NCI-H1417 treated with DMSO at 0.1 percent for 48 hours (cell line): ENCODE results near the gene PAM.
"Not testable (repeated sequence)": the region's sequence is repeated elsewhere in the genome, so short reads cannot be mapped to it uniquely, and the experiment has no call there.

Experiments
- DNase-seq: peaks from one replicate; lab custom pipeline; 2025; lab: John Stamatoyannopoulos, UW

The PAM gene

DNA sequence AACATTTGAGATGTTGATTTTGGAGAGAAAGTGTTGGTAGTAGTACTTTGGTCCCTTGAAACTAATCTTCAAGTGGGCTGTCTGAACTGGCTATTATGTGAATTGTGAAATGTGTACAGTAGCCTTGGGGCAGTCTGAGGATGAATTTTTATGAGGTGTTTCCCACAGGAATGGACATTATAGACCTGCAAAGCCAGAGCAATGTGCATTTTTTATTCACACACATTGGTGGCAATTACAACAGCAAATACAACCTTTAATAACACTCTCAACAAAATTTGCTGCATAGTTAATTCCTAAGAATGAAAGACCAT, 147.0 kb downstream of the PAM start:
- no peak for DNase-seq

DNA sequence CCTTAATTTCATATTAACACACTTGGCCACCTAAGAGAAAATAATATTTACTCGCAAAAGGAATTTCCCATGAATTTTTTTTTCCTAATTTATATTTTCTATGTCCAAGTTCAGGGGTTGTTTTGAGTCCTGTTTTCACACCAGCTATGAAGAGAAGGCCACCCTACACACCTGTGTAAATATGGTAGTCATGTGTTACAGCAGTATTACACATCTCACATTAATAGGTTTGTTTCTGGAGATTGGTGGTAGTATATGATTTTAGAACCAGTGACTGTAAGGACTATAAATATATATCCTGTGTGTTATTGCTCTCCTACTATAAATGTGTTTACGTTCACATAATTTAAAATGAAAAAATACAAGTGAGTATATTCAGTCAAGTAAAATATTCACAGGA, 147.5 kb downstream of the PAM start:
- no peak for DNase-seq

DNA sequence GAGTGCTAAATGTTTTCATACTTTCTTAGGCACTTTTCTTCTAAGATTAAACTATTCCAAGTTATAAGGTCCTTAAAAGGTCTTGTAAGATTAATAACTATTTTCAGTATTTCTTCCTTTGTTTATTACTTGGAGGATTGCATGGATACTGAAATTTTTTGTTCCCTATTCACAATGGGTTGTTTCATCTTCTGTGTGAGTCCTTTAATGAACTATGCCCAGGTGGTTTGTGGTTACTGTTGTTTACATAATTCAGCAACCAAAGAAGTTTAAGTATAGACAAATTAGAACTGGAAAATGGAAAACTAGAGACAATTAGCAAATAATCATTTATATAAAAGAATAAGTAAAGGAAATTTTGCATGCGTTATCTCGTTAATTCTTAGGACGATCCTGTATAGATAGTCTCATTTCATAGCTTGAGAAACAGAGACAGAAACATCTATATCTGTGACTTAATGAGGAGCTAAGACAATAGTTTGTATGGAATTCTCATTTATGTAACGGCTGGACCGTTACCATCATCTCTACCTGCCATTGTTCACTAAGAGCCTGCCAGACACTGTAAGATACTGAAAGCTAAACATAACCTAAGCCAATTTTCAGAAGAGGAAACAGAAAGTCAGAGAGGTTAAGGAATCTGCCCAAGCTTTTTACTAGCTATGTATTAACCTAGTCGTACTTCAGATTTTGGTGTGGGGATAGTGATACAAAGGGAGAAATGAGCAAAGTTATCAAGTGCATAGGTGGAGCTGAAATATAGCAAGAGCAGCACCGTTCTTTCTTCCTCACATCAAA, 148.2 kb downstream of the PAM start:
- no peak for DNase-seq

DNA sequence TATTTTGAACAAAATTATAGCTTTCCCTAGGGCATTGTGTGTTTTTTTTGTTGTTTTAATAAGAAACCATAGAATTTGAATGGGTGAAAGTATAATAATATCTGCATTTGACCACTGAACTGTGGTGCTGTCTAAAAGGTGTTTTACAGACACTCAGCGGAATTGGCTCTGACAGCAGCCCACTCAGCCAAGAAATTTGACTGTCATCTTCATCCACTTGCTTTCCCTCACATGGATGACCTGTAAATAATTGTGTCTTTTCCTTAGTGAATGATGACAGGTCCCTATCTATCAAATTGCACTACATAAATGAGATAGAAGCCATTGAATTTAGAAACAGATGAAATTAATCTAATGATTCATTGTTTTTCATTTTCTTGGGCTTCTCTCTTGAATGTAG, 150.0 kb downstream of the PAM start:
- no peak for DNase-seq

DNA sequence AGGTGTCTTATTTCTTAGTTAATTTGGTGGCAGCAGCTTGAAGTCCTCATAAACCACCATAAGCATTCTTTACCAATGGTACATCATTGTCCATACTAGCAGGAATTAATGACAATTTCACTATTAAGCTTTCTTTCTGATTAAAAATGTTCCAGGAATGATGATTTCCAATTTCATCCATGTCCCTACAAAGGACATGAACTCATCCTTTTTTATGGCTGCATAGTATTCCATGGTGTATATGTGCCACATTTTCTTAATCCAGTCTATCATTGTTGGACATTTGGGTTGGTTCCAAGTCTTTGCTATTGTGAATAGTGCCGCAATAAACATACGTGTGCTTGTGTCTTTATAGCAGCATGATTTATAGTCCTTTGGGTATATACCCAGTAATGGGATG, 152.0 kb downstream of the PAM start:
- not testable (repeated sequence) for DNase-seq

DNA sequence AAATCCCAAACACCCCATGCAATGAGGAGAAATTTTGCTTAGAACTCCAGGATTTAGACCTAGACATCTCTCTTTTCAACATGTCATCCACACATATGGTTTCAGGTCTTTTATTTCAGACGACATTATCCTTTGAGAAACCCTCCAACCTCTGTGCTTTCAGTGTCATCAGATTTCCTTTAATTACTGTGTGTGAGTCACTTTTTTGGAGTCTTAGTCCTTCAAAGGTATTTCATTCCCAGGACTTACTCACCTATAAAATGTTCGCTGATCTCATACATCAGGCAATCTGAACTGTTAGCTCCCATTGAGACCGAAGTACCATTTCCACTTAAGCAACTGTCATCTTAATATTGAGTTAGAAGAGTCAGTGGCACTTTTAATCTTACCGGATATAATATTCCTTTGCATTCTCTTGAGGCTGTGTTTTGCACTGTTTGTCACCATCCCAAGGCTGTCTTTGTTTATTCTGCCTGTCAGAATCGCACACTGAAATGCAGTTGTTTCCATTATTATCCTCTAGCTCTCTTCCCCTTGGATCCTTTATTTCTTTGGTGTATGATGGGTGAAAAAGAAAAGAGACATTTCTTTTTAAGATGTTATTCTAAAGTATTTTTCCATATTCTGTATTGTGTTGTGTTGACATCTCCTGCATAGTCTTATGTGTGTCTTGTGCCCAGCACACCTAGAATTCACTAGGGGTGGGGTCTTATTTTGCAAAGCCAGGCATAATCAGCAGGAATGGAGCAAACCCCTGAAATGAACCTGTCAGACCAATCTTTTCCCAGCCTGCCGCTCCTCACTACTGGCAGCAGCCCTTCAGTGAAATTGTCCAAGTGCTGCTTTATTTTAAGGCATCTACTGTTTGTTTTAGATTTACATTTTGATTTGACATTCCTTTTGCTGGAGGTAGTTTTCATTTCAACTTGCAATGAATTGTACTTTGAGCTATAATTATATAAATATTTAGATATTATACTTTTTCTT, 155.4 kb downstream of the PAM start:
- DNase-seq = no peak

DNA sequence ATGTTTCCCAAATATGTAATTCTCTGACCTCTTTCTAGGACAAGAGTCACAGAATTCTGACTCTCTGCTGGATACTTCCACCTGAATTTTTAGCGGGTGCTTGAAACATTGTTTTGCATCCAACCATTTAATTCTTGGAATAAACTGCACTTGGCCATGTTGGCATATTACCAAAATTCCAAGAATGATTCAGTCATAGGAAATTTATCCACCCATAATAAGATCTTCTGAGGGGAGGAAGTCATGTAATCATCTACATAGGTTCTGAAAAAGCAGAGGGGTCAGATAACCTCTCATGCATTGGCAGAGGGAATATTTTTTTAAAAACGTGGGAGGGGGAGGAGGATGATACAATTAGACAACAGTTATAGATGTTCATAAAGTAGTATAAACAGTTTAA, 156.9 kb downstream of the PAM start:
- DNase-seq = no peak

DNA sequence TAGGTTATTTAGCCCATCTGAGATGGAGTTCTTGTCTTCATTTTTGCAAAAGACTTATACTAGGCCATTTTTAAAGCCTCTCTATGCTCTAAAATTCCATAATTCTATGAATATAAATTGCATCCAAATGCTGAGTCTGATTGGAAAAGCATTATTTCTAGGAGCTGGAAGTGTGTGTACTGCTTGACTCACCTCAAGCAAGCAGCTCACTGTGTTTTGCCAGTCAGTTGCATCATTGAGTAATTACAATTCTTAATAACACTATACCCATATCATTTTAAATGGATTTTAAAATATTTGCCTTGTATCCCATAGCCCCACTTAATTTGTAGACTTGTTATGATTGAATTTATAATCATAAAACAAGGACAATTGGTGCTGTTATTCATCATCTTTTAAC, 161.0 kb downstream of the PAM start:
- DNase-seq = no peak

DNA sequence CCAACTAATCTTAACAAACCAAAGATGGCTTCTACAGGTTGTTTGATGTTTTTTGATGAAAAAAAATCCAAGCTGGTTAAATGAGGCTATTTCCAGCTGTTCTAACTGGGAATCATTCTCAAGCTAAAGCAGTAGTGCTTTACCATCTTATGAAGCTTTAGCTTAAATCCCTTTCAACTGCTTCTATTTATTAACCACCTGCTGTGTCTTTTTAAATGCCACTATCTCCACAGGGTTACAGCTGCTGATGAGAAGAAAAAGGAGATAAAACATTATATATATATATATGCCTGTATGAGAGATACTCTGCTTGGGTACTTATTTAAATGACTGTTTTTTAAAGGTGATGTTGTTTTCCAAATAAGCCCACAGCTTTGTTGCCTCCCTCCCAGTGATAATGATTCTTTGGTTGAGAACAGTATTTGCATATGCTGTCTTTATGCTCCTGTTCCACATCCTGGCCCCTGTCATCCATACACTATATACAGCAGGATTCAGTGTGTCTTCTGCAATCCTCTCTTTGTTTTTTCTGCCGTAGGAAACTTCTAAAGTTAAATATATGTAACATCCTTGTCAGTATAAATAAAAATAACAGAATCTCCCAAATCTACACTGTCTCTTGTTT, 164.0 kb downstream of the PAM start:
- DNase-seq = no peak

DNA sequence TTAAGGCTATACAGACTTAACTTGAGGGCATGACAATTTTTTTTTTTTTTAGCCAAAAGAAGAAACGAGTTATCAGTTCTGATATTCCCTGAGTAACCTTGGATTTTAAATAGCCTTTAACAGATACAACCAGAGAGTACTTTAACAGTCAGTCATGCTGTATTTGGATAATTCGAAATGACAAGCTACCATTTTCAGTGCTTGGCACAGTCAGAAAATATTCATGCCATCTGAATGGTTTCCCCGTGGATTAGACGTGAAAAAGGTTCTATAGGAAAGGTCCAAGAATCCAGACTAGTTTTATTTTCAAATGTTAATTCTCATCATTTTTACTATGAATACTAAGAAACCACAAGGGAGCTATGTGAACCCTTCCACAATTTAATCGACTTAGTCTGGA, 165.7 kb downstream of the PAM start:
- no peak for DNase-seq

DNA sequence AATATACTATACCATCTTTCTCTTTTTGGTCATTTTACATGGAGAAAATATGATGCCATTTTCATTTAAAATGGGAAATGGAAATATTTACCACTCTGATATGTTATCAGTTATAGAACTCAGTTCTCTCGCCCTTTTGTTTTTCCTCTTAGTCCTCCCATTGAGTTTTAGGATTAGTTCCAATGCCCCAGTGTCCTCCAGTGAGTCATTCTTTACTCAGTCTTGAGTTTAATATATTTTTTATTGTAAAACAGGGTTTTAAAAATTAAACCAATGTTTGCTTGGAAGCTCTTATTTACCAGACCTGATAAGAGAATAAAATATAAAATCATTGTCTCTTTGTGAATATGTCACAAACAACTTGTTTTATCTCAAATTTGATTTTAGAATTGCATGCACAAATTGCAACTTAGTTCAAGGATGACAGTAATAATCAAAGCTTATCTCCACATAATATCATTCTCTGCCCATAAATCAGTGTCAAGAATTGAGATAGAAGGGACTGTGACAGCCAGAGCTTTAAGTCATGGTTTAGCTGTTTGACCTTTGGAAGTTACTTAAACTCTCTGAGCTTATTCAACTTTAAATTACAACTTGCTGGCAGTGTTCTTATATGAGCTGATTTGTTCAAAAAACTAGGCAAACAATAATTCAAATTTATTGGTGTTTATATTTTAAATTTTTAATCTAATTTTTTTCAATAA, 166.4 kb downstream of the PAM start:
- DNase-seq = no peak

DNA sequence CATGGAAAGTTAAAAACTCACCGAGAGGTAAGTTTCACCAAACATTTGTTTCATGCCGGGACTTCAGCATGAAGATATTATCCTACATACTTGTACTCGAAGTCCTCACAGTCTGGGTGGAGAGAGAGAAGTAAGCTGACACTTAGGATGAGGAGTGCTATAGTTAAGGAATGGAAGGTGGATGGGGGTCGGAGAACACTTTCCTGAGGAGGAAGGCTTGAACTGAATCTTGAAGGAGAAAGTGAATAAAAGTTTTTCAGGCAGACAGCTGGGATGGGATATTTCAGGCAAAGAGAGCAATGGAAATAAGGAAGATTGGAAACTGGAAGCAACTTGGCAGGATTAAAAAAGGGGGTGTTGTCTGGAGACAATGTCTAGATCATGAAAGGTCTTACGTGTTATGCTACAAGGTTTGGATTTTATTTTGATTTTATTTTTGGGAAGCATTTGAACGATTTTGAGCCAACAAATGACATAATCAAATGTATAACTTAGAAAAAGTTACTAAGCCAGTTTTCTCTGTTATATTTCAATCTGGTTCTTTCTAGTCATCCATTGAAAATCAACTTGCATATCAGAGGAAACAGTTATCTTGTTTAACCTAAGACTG, 167.1 kb downstream of the PAM start:
- no peak for DNase-seq

DNA sequence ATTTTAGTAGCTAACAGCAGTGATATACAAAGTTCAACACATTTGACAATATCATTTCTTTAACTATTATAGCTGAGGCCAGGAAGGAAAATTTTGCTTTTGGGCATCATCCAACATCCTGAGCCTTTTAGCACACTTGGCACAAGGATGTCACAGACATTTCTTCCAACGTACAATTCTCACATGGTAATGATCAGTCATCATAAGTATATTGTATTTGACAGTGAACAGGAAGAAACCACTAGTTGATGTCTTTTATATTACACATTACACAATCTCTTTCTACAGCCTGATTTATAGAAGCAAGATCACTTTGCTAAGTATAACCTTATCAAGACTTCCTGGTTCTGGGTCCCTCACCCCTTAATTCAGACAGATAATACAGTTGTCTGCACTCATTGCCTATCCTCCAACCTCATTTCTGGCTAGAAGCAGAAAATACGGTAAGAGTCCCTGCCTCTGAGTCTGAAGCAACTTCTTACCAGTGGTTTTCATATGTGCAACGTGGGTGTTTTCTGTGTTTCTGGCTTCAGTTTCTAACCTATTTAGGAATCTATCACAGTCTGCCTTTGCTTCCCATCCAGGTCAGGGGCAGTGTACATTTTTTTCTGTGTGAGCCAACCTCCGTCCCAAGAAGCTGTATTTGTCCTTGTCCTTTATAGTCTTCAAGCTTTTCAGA, 167.8 kb downstream of the PAM start:
- no peak for DNase-seq

DNA sequence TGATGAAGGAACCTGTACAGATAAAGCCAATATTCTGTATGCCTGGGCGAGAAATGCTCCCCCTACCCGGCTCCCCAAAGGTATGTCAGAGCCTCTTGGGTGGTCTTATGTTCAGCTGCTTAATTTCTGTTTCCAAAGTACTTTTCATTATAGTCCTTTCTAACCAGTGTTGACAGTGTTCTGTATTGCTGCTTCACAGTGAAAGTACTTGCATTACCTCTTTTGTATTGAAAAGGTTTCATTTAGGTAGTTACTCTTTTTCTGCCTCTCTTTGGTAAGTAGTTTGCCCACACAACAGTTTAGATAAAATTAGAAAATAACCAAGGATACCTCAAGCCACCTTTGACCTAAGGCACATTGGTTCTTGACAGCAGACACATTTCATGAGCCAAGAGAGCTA, 169.9 kb downstream of the PAM start:
- DNase-seq = no peak

DNA sequence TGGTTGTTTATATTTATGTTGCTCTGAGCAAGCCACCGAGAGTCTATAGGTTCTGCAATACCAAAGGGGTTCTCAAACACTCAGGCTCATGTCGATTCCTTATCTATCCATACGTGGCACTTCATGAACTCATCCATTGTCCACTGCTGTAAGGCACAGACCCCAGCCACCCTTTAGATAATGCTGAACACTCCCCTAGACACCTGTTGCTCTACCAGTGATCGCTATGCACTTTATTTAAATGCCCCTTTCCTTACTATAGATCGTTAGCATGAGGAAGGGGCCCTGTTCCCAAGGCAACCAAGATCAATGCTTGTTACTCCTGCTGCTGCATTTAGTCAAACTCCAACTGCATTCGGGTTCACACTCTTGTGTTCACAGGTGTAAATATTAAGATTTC, 171.9 kb downstream of the PAM start:
- no peak for DNase-seq

DNA sequence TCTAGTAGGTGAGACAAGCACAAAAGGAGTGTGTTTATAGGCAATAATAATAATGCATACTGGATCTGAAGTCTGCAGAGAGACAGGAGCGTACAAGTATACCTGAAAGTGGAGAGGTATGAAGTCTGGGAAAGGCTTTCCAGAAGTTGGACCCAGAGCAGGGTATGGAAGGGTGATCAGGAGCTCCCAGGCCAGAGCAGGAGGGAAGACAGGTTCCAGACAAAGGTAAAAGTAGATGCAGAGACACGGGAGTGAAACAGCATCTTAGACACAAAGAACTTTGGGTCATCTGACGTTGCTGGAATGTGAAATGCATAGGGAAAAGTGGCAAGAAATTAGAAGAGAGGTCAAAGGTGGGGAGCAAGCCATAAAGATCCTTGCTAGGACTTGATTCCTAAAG, 175.1 kb downstream of the PAM start:
- no peak for DNase-seq

DNA sequence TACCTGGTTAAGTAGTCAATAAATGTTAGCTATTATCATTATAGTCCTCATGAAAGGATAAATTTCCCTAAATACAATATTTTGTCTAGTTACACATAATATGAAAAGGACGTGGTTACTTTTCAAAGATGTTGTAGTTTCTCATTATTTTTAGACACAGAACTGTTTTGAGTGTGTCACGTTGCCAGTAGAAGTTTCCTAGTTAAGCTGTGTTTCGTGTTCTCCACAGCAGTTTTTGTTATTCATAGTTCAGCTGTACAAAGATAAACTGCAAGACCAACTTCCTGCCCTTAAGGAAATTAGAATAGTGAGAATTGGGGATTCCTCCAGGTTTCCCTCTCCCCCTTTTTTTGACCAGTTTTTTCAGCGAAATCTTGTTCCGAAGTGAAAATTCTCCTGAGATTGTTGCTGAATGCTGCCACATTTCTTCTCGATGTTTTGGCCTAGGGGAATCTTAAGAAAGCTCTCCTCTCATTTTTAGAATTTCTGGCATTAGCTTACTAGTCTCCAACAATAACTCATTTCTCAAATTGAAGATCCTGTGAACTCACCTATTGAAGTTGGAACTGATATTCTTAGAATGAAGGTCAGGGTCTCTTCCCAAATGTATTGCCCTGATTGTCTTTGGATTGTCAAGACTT, 176.1 kb downstream of the PAM start:
- DNase-seq = no peak

DNA sequence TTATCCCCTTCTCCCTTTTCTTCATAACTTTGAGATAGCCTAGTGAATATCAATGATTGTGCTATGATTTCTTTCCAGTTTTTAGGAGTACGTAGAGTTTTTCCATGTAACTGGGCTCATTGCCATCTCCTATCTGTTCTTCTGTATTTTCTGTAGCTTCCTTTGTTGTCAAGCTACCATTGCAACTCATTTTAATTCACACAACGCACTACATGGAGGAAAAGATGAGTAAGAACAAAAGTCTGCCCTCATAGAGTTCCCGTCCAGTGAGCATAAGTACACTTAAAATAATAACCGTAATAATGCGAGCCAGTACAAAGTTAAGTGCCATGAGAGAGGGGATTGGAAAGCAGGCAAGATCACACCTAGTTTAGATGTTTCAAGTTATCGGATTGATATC, 177.7 kb downstream of the PAM start:
- no peak for DNase-seq

DNA sequence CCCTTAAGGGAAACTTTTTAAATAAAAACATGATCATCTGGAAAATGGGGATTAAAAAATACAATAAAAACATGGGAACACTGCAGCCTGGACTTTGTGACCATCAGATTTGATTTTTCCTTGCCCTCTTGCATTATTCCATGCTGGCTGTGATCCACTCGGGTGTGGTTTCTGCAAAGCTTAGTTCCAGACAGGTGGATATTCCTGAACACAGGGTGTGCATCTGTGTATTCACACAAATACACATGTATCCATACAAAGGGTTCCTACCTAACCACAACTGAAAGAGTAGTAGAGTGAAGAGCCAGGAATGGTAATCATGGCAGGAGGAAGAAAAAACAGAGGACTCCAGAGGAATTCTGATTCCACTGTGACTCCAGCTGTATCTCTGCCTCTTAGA, 178.2 kb downstream of the PAM start:
- DNase-seq = no peak

DNA sequence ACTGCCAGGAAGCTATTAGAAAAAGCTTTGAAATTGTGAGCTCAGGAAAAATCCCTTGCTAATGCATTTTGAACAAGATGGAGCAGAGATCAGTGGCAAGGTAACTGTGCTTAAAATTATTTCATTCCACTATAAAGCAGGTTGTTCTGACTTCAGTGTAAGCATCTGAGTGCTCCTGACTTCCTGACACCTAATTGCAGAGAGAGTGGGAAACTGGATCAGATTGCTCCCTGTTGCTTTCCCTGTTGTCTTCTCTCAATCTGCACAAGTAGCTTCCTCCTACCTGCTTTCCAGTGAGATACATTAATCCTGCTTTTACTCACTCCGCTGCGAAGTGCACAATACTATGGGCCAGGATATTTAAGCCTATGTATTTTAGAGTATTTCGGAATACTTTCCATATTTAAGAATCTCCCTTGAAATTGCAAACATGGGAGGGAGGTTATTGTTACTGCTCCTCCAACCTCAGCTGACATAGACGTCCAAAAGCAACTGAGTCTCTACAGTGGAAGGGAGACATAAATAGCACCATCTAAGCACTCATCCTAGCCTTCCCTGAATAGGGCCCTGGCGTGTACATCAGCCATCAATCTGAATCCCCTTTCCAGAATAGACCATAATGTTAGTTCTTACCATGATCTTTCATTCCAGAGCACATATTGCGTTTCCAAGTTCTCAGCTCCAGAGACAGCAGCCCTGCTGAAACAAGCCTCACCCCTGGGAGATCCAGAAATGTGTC, 178.8 kb downstream of the PAM start:
- no peak for DNase-seq
